Neural cell (in vitro differentiated cells): ENCODE results near the gene SDC1. TPM values are rescaled to one million over a fixed set of nuclear protein-coding genes. Genes with fewer than 3 reads are reported as not detected.

Source experiments
- H2AFZ ChIP-seq: fragments of 200-600, 300-800 bp; sonication (generic), shearing (Covaris generic); 2 replicates; pipeline ENCODE4 v1.6.0; 2014; ENCODE audit warnings: low read depth, mild to moderate bottlenecking, antibody characterized with exemption, low read length, moderate library complexity
- H3F3A ChIP-seq: fragments of 200-600 bp; shearing (Covaris generic); 2 replicates; pipeline ENCODE4 v1.6.1; 2016; ENCODE audit warnings: mild to moderate bottlenecking, moderate library complexity, mixed read lengths, antibody characterized with exemption, low read length; ENCODE audit not compliant: insufficient read depth, poor library complexity, severe bottlenecking
- H3K27ac ChIP-seq: fragments of 200-600, 300-800 bp; sonication (generic), shearing (Covaris generic); 2 replicates; pipeline ENCODE4 v1.5.1; 2014; ENCODE audit warnings: mild to moderate bottlenecking, low read length, moderate library complexity
- H3K27me3 ChIP-seq: fragments of 300-800, 200-600 bp; sonication (generic), shearing (Covaris generic); 2 replicates; pipeline ENCODE4 v1.6.0; 2014; ENCODE audit warnings: mild to moderate bottlenecking, low read depth, low read length, moderate library complexity; ENCODE audit not compliant: insufficient read depth
- H3K36me3 ChIP-seq: fragments of 300-800, 200-600 bp; sonication (generic), shearing (Covaris generic); 2 replicates; pipeline ENCODE4 v1.5.1; 2014; ENCODE audit warnings: mild to moderate bottlenecking, antibody characterized with exemption, low read length, moderate library complexity; ENCODE audit not compliant: insufficient read depth
- H3K4me2 ChIP-seq: fragments of 300-800, 200-600 bp; sonication (generic), shearing (Covaris generic); 2 replicates; pipeline ENCODE4 v1.6.0; 2014; ENCODE audit warnings: mild to moderate bottlenecking, low read length
- H3K4me3 ChIP-seq: fragments of 300-800, 200-600 bp; sonication (generic), shearing (Covaris generic); 2 replicates; pipeline ENCODE4 v1.5.1; 2014; ENCODE audit warnings: mild to moderate bottlenecking, low read length, moderate library complexity
- H3K79me2 ChIP-seq: fragments of 200-600 bp; shearing (Covaris generic); replicated peaks from 2 replicates; pipeline ENCODE4 v1.6.0; 2014; ENCODE audit warnings: mild to moderate bottlenecking, low read length, moderate library complexity; ENCODE audit not compliant: insufficient read depth
- H3K9ac ChIP-seq: fragments of 300-800, 200-600 bp; sonication (generic), shearing (Covaris generic); 2 replicates; pipeline ENCODE4 v1.6.1; 2016; ENCODE audit warnings: mild to moderate bottlenecking, low read length, mixed read lengths
- H3K9me2 ChIP-seq: fragments of 200-600 bp; shearing (Covaris generic); 2 replicates; pipeline ENCODE4 v1.6.1; 2016; ENCODE audit warnings: mild to moderate bottlenecking, low read length, mixed read lengths; ENCODE audit not compliant: insufficient read depth
- H3K9me3 ChIP-seq: fragments of 200-600, 300-800 bp; sonication (generic), shearing (Covaris generic); 2 replicates; pipeline ENCODE4 v1.6.1; 2016; ENCODE audit warnings: mild to moderate bottlenecking, mixed run types, low read length, moderate library complexity, mixed read lengths
- H4K20me1 ChIP-seq: fragments of 200-600 bp; shearing (Covaris generic); 2 replicates; pipeline ENCODE4 v1.6.1; 2016; ENCODE audit warnings: mild to moderate bottlenecking, mixed run types; ENCODE audit not compliant: insufficient read depth
- EP300 ChIP-seq: fragments of 450-650 bp; conservative IDR thresholded peaks from 2 replicates; pipeline ENCODE4 v1.6.1; 2014; ENCODE audit warnings: antibody characterized with exemption, mild to moderate bottlenecking, moderate library complexity; ENCODE audit not compliant: poor library complexity, severe bottlenecking
- EZH2 ChIP-seq: fragments of 200-600, 300-800 bp; shearing (Covaris generic), sonication (generic); IDR thresholded peaks from 2 replicates; pipeline ENCODE4 v1.6.1; 2014; ENCODE audit warnings: antibody characterized with exemption, low read length, borderline replicate concordance, mild to moderate bottlenecking; ENCODE audit not compliant: insufficient read depth, poor library complexity, severe bottlenecking
- MXI1 ChIP-seq: fragments of 450-650 bp; conservative IDR thresholded peaks from 2 replicates; pipeline ENCODE4 v1.6.1; 2014; ENCODE audit warnings: antibody characterized with exemption, mild to moderate bottlenecking; ENCODE audit not compliant: poor library complexity, severe bottlenecking
- POLR2AphosphoS5 ChIP-seq: IDR thresholded peaks from 2 replicates; pipeline ENCODE4 v1.6.1; 2012
- RAD21 ChIP-seq: fragments of 450-650 bp; conservative IDR thresholded peaks from 2 replicates; pipeline ENCODE4 v1.6.1; 2014; ENCODE audit warnings: antibody characterized with exemption, mild to moderate bottlenecking, moderate library complexity
- SMC3 ChIP-seq: fragments of 450-650 bp; conservative IDR thresholded peaks from 2 replicates; pipeline ENCODE4 v1.6.1; 2014; ENCODE audit warnings: antibody characterized with exemption, mild to moderate bottlenecking, moderate library complexity; ENCODE audit not compliant: poor library complexity
- TAF1 ChIP-seq: IDR thresholded peaks from 2 replicates; pipeline ENCODE4 v1.6.1; 2012; ENCODE audit warnings: low read depth
- polyA plus RNA-seq: library from polyadenylated mRNA; depleted of rRNA; stranded (reverse); fragments of >200 nt; gene quantifications from 2 replicates; pipeline ENCODE4 v1.2.3, GENCODE V29; 2014
- TF ChIP-seq, protein P1 (sequence below): fragments of 450-650 bp; IDR thresholded peaks from 2 replicates; pipeline ENCODE4 v1.5.1; 2014; ENCODE audit warnings: antibody characterized with exemption, mild to moderate bottlenecking, moderate library complexity; ENCODE audit not compliant: poor library complexity, severe bottlenecking
- TF ChIP-seq, protein P2 (sequence below): IDR thresholded peaks from 2 replicates; pipeline ENCODE4 v1.6.1; 2012; ENCODE audit warnings: borderline replicate concordance

The SDC1 gene
- polyA plus RNA-seq, 1 donor from 2014 or later, result 14.9 TPM

DNA sequence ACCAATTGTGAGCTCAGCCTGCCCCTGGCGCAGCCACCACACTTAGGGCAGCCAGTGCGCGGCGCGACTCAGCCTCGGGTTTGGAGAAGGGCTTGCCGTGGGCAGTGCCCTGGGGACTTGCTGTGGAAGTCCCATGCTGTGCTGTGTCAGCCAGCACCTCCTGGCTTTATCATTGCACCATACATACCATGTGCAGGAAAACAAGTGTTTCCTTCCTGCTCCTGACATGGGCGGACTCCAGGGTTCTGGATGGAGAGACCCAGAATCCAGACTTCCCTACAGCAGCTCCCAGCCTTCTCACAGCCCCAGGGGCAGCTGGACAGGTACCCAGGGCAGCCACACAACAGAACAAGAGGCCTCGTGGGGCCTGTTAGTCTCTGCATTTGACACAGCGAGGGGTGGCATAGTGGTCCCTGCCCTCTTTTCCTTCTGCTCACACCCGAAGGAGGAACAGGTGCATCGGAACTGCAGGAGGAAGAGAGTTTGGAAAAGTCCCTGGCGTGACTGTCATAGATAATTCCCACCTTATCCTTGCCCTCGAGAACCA, 54.2 kb downstream of the SDC1 start:
- no peaks in the 10 kb centered on the region for H4K20me1 ChIP-seq
- H3K4me2 ChIP-seq, result no peak overlapping the region
- H3K9me3 ChIP-seq, result no peaks in the 10 kb centered on the region
- H3K36me3 ChIP-seq, result no peaks in the 10 kb centered on the region
- no peak for TF ChIP-seq SMC3
- TF ChIP-seq, protein P1, sequence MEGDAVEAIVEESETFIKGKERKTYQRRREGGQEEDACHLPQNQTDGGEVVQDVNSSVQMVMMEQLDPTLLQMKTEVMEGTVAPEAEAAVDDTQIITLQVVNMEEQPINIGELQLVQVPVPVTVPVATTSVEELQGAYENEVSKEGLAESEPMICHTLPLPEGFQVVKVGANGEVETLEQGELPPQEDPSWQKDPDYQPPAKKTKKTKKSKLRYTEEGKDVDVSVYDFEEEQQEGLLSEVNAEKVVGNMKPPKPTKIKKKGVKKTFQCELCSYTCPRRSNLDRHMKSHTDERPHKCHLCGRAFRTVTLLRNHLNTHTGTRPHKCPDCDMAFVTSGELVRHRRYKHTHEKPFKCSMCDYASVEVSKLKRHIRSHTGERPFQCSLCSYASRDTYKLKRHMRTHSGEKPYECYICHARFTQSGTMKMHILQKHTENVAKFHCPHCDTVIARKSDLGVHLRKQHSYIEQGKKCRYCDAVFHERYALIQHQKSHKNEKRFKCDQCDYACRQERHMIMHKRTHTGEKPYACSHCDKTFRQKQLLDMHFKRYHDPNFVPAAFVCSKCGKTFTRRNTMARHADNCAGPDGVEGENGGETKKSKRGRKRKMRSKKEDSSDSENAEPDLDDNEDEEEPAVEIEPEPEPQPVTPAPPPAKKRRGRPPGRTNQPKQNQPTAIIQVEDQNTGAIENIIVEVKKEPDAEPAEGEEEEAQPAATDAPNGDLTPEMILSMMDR, result no peak
- no peak for TF ChIP-seq RAD21
- TF ChIP-seq EZH2, result no peak
- TF ChIP-seq TAF1, result no peak
- no peak for TF ChIP-seq EP300
- TF ChIP-seq POLR2AphosphoS5, result no peak
- TF ChIP-seq, protein P2, sequence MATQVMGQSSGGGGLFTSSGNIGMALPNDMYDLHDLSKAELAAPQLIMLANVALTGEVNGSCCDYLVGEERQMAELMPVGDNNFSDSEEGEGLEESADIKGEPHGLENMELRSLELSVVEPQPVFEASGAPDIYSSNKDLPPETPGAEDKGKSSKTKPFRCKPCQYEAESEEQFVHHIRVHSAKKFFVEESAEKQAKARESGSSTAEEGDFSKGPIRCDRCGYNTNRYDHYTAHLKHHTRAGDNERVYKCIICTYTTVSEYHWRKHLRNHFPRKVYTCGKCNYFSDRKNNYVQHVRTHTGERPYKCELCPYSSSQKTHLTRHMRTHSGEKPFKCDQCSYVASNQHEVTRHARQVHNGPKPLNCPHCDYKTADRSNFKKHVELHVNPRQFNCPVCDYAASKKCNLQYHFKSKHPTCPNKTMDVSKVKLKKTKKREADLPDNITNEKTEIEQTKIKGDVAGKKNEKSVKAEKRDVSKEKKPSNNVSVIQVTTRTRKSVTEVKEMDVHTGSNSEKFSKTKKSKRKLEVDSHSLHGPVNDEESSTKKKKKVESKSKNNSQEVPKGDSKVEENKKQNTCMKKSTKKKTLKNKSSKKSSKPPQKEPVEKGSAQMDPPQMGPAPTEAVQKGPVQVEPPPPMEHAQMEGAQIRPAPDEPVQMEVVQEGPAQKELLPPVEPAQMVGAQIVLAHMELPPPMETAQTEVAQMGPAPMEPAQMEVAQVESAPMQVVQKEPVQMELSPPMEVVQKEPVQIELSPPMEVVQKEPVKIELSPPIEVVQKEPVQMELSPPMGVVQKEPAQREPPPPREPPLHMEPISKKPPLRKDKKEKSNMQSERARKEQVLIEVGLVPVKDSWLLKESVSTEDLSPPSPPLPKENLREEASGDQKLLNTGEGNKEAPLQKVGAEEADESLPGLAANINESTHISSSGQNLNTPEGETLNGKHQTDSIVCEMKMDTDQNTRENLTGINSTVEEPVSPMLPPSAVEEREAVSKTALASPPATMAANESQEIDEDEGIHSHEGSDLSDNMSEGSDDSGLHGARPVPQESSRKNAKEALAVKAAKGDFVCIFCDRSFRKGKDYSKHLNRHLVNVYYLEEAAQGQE, result no peak
- no peak for TF ChIP-seq MXI1
- H3K9ac ChIP-seq, result no peak overlapping the region
- no peak overlapping the region for H2AFZ ChIP-seq
- H3K79me2 ChIP-seq, result no peaks in the 10 kb centered on the region
- H3K4me3 ChIP-seq, result no peak overlapping the region
- H3K27me3 ChIP-seq, result no peaks in the 10 kb centered on the region
- no peaks in the 10 kb centered on the region for H3K9me2 ChIP-seq
- no peak overlapping the region for H3K27ac ChIP-seq
- no peaks in the 10 kb centered on the region for H3F3A ChIP-seq

DNA sequence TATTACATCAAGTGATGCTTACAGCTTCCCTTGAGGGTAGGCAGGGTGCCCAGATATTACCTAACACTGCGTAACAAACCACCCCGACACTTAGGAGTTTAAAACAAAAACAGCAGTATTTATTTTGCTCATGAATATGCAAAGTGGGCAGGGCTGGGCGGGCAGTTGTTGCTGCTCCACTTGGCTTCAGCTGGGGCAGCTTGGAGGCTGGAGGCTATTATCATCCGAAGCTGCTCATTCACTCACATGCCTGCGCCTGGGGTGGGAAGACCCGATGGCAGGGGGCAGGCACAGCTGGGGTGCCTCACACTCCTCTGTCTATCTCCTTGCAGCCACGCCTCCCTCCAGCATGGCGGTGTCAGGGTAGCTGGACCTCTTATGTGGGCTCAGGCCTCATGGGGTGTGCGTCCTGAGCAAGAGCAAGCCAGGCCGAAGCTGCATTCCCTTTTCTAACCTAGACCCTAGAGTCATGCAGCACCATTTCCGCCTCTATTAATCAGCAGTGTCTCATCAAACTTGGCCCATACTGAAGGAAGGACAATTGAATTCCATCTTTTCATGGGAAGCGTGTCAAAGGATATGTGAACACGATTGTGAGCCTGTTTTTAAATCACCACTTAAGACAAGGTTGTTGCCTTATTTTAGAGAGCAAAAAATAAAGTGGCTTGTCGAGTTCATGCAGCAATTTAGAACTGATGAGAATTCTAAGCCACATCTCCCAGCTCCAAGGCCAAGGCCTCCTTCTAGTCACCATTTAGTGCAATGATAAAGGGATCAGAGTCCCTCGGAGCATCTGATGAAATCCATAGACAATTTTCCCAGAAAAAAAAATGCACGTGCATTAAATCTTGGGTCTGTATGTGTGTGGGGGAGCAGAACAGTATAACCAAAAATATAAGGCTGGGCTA, 54.9 kb downstream of the SDC1 start:
- Histone ChIP-seq H3F3A (no peaks in the 10 kb centered on the region), H3K9me2 (no peaks in the 10 kb centered on the region), H4K20me1 (no peaks in the 10 kb centered on the region), H3K27ac (no peak overlapping the region), H3K9me3 (no peaks in the 10 kb centered on the region), H3K27me3 (no peaks in the 10 kb centered on the region), H3K9ac (no peak overlapping the region), H3K4me3 (no peak overlapping the region), H3K36me3 (no peaks in the 10 kb centered on the region), H2AFZ (no peak overlapping the region), H3K79me2 (no peaks in the 10 kb centered on the region), H3K4me2 (no peak overlapping the region)
- TF ChIP-seq SMC3 (no peak), POLR2AphosphoS5 (no peak), TAF1 (no peak), EP300 (no peak), RAD21 (no peak), EZH2 (no peak), MXI1 (no peak)
- TF ChIP-seq, protein P1, result no peak
- TF ChIP-seq, protein P2, result no peak
